Embryonic facial prominence (tissue), 1 donor: ENCODE measurements around the gene SLC25A1.
"Not testable (repeated sequence)": the region's sequence is repeated elsewhere in the genome, so short reads cannot be mapped to it uniquely, and the experiment has no call there.

Experiments used
- DNase-seq: peaks from one replicate; pipeline ENCODE4 v3.0.0-alpha.2; 2016; ENCODE audit errors: extremely low spot score

The SLC25A1 gene

GRCh38 chr22:19206287-19206686 is 27.8 kb upstream of the SLC25A1 start:
- no peak for DNase-seq

- no peak for DNase-seq
Measured at GRCh38 chr22:19204640-19205039, 26.1 kb upstream of the SLC25A1 start.

GRCh38 chr22:19203834-19204233 is 25.3 kb upstream of the SLC25A1 start:
- DNase-seq, result no peak

GRCh38 chr22:19202799-19203186 is 24.3 kb upstream of the SLC25A1 start:
- not testable (repeated sequence) for DNase-seq

GRCh38 chr22:19201869-19202798 is 23.6 kb upstream of the SLC25A1 start:
- no peak for DNase-seq

- no peak for DNase-seq
Measured at GRCh38 chr22:19201130-19201868, 22.8 kb upstream of the SLC25A1 start.

- no peak for DNase-seq
Measured at GRCh38 chr22:19199479-19199878, 20.9 kb upstream of the SLC25A1 start.

- no peak for DNase-seq
Measured at GRCh38 chr22:19197997-19198865, 19.7 kb upstream of the SLC25A1 start.

- no peak for DNase-seq
Measured at GRCh38 chr22:19196841-19197612, 18.5 kb upstream of the SLC25A1 start.

GRCh38 chr22:19195796-19196731 is 17.5 kb upstream of the SLC25A1 start:
- no peak for DNase-seq

GRCh38 chr22:19194766-19195536 is 16.4 kb upstream of the SLC25A1 start:
- no peak for DNase-seq

GRCh38 chr22:19193879-19194278 is 15.3 kb upstream of the SLC25A1 start:
- no peak for DNase-seq

- no peak for DNase-seq
Measured at GRCh38 chr22:19187716-19188563, 9.4 kb upstream of the SLC25A1 start.

- DNase-seq, result no peak
Measured at GRCh38 chr22:19184276-19184997, 5.9 kb upstream of the SLC25A1 start.

GRCh38 chr22:19183216-19183615 is 4.7 kb upstream of the SLC25A1 start:
- no peak for DNase-seq

- DNase-seq, result no peak
Measured at GRCh38 chr22:19182472-19183157, 4.1 kb upstream of the SLC25A1 start.
